H9 (cell line): Measurements from ENCODE around the gene JAG2. TPM values are rescaled to one million over a fixed set of nuclear protein-coding genes. Genes with fewer than 3 reads are reported as not detected.

Experiments
- DNase-seq: peaks from one replicate; pipeline ENCODE4 v3.0.0-alpha.2; 2017
- H2AFZ ChIP-seq: one replicate; pipeline ENCODE4 v1.6.1; 2013; ENCODE audit warnings: mild to moderate bottlenecking, low read length, control low read depth, moderate library complexity
- H2AK5ac ChIP-seq: 2 replicates; pipeline ENCODE4 v1.6.1; 2013; ENCODE audit warnings: low read length, control low read depth, mixed read lengths; ENCODE audit not compliant: insufficient read length
- H2BK120ac ChIP-seq: one replicate; pipeline ENCODE4 v1.6.1; 2013; ENCODE audit warnings: low read depth, mild to moderate bottlenecking, low read length, control low read depth, inconsistent platforms; ENCODE audit not compliant: poor library complexity, severe bottlenecking
- H2BK12ac ChIP-seq: 2 replicates; pipeline ENCODE4 v1.6.1; 2013; ENCODE audit warnings: low read length, control low read depth, mixed read lengths, low read depth; ENCODE audit not compliant: insufficient read length
- H2BK15ac ChIP-seq: 2 replicates; pipeline ENCODE4 v1.6.1; 2013; ENCODE audit warnings: low read depth, low read length, control low read depth
- H2BK20ac ChIP-seq: one replicate; pipeline ENCODE4 v1.6.1; 2013; ENCODE audit warnings: low read depth, mild to moderate bottlenecking, low read length, control low read depth, inconsistent platforms; ENCODE audit not compliant: poor library complexity, severe bottlenecking
- H2BK5ac ChIP-seq: 2 replicates; pipeline ENCODE4 v1.6.1; 2013; ENCODE audit warnings: low read length, control low read depth, mixed read lengths; ENCODE audit not compliant: insufficient read length
- H3K14ac ChIP-seq: 2 replicates; pipeline ENCODE4 v1.6.1; 2013; ENCODE audit warnings: low read length, control low read depth; ENCODE audit not compliant: insufficient read depth
- H3K18ac ChIP-seq: 2 replicates; pipeline ENCODE4 v1.6.1; 2013; ENCODE audit warnings: low read depth, mild to moderate bottlenecking, mixed read lengths, low read length, control low read depth; ENCODE audit not compliant: insufficient read length
- H3K23ac ChIP-seq: 2 replicates; pipeline ENCODE4 v1.6.1; 2013; ENCODE audit warnings: low read length, control low read depth, mixed read lengths, low read depth; ENCODE audit not compliant: insufficient read length
- H3K23me2 ChIP-seq: 2 replicates; pipeline ENCODE4 v1.6.1; 2013; ENCODE audit warnings: low read depth, mild to moderate bottlenecking, mixed read lengths, low read length, control low read depth; ENCODE audit not compliant: insufficient read length, poor library complexity, severe bottlenecking
- H3K27ac ChIP-seq: 2 replicates; pipeline ENCODE4 v1.5.1; 2013; ENCODE audit warnings: low read length, control low read depth, mixed read lengths, low read depth; ENCODE audit not compliant: insufficient read length
- H3K27me3 ChIP-seq: 2 replicates; pipeline ENCODE4 v1.6.1; 2013; ENCODE audit warnings: low read length, control low read depth, inconsistent platforms; ENCODE audit not compliant: insufficient read depth
- H3K4ac ChIP-seq: 2 replicates; pipeline ENCODE4 v1.6.1; 2013; ENCODE audit warnings: low read depth, mild to moderate bottlenecking, control low read depth, inconsistent platforms, low read length, moderate library complexity
- H3K4me1 ChIP-seq: 2 replicates; pipeline ENCODE4 v1.6.1; 2013; ENCODE audit warnings: low read length, control low read depth, inconsistent platforms; ENCODE audit not compliant: insufficient read depth
- H3K4me2 ChIP-seq: 2 replicates; pipeline ENCODE4 v1.6.1; 2013; ENCODE audit warnings: low read length, control low read depth, mixed read lengths; ENCODE audit not compliant: insufficient read length, insufficient read depth
- H3K56ac ChIP-seq: 2 replicates; pipeline ENCODE4 v1.6.1; 2013; ENCODE audit warnings: low read depth, mild to moderate bottlenecking, mixed read lengths, low read length, control low read depth; ENCODE audit not compliant: insufficient read length
- H3K79me1 ChIP-seq: 2 replicates; pipeline ENCODE4 v1.6.1; 2013; ENCODE audit warnings: low read depth, mild to moderate bottlenecking, moderate library complexity, low read length, control low read depth, inconsistent platforms; ENCODE audit not compliant: insufficient read depth, poor library complexity, severe bottlenecking
- H3K79me2 ChIP-seq: 2 replicates; pipeline ENCODE4 v1.6.1; 2013; ENCODE audit warnings: low read length, control low read depth, inconsistent platforms; ENCODE audit not compliant: insufficient read depth
- H3K9ac ChIP-seq: 2 replicates; pipeline ENCODE4 v1.6.1; 2013; ENCODE audit warnings: low read length, control low read depth, mixed read lengths; ENCODE audit not compliant: insufficient read length; ENCODE audit errors: extremely low read depth
- H3K9me3 ChIP-seq: one replicate; pipeline ENCODE4 v1.6.1; 2013; ENCODE audit warnings: low read depth, low read length, inconsistent platforms; ENCODE audit not compliant: control insufficient read depth
- H3T11ph ChIP-seq: one replicate; pipeline ENCODE4 v1.6.1; 2013; ENCODE audit warnings: mild to moderate bottlenecking, low read length, control low read depth, inconsistent platforms
- H4K20me1 ChIP-seq: one replicate; pipeline ENCODE4 v1.6.1; 2013; ENCODE audit not compliant: control insufficient read depth, insufficient read length, insufficient read depth
- H4K5ac ChIP-seq: 2 replicates; pipeline ENCODE4 v1.6.1; 2013; ENCODE audit warnings: low read depth, mild to moderate bottlenecking, mixed read lengths, low read length, control low read depth; ENCODE audit not compliant: insufficient read length
- H4K8ac ChIP-seq: replicated peaks from 2 replicates; pipeline ENCODE4 v1.6.1; 2013; ENCODE audit warnings: low read length, control low read depth, mixed read lengths, low read depth; ENCODE audit not compliant: insufficient read length
- H4K91ac ChIP-seq: 2 replicates; pipeline ENCODE4 v1.6.1; 2013; ENCODE audit warnings: low read depth, mild to moderate bottlenecking, moderate library complexity, mixed read lengths, low read length, control low read depth; ENCODE audit not compliant: insufficient read length
- H3K27ac Mint-ChIP-seq, 3 experiments: 2 replicates in 2 of 3; 3 replicates in 1 of 3; pipeline ENCODE4 v1.8.0; 2020 to 2021; ENCODE audit warnings: mixed read lengths in 3 of 3, mild to moderate bottlenecking in 1 of 3, moderate library complexity in 1 of 3
- H3K27me3 Mint-ChIP-seq: 2 replicates; pipeline ENCODE4 v1.8.0; 2021; ENCODE audit warnings: low read depth, mild to moderate bottlenecking, moderate library complexity, mixed read lengths
- H3K36me3 Mint-ChIP-seq, 3 experiments: 2 replicates in 2 of 3; 3 replicates in 1 of 3; pipeline ENCODE4 v1.8.0; 2020 to 2021; ENCODE audit warnings: low read depth in 3 of 3, mixed read lengths in 3 of 3; ENCODE audit not compliant: insufficient read depth in 1 of 3
- H3K4me1 Mint-ChIP-seq, 2 experiments: 2 replicates each; pipeline ENCODE4 v1.8.0; 2020; ENCODE audit warnings: mixed read lengths in 2 of 2
- H3K4me3 Mint-ChIP-seq, 2 experiments: 2 replicates in 1 of 2; 3 replicates in 1 of 2; pipeline ENCODE4 v1.8.0; 2020 to 2021; ENCODE audit warnings: mild to moderate bottlenecking in 2 of 2, mixed read lengths in 2 of 2, moderate library complexity in 1 of 2
- H3K9me3 Mint-ChIP-seq, 2 experiments: 2 replicates in 1 of 2; 3 replicates in 1 of 2; pipeline ENCODE4 v1.8.0; 2020; ENCODE audit warnings: mild to moderate bottlenecking in 2 of 2, mixed read lengths in 2 of 2, moderate library complexity in 1 of 2
- CTCF ChIP-seq: fragments of 200-600 bp; sonication (generic); conservative IDR thresholded peaks from 3 replicates; pipeline ENCODE4 v1.8.0; 2021; ENCODE audit warnings: antibody characterized with exemption, mild to moderate bottlenecking
- WGBS: extraction: QIAGEN DNeasy Blood & Tissue Kit; methylation state at CpG from one replicate; pipeline ENCODE4 v1.1.7; 2013; ENCODE audit warnings: missing lambda C conversion rate, low lambda C conversion rate, mixed read lengths; ENCODE audit not compliant: insufficient read length; ENCODE audit errors: extremely low coverage; 5-methylcytosine and 5-hydroxymethylcytosine counted together
- total RNA-seq: library from RNA; stranded (reverse); gene quantifications from 2 replicates; pipeline ENCODE4 v1.2.1, GENCODE V29; 2021

Gene JAG2
- total RNA-seq, 1 experiment from 2014 or later: 11.4 TPM

GRCh38 chr14:105201156-105201924, 32.8 kb upstream of the JAG2 start:
- WGBS: no CpG with 5 or more reads among the region's 28 CpGs

More at GRCh38 chr14:105201156-105201924, 32.8 kb upstream of the JAG2 start:
- no peak overlapping the region for H3K4me2 ChIP-seq
- no peak overlapping the region for H2AK5ac ChIP-seq
- no peak overlapping the region for H3K4ac ChIP-seq
- H3K56ac ChIP-seq: no peak overlapping the region
- DNase-seq: no peak
- Mint-ChIP-seq H3K4me3 (no peak overlapping the region), H3K27ac (no peak overlapping the region), H3K27me3 (peaks cover 28% of the 10 kb centered on the region), H3K36me3 (no peaks in the 10 kb centered on the region), H3K4me1 (peaks cover 0 to 3% of the 10 kb centered on the region in 2 experiments; a peak in 2 of 4 replicates), H3K9me3 (no peaks in the 10 kb centered on the region)
- H3K9ac ChIP-seq: no peak overlapping the region
- no peak overlapping the region for H2BK5ac ChIP-seq
- H4K8ac ChIP-seq: no peak overlapping the region
- H3K9me3 ChIP-seq: no peaks in the 10 kb centered on the region
- no peaks in the 10 kb centered on the region for H3K23me2 ChIP-seq
- H3K14ac ChIP-seq: no peak overlapping the region
- no peaks in the 10 kb centered on the region for H3K79me1 ChIP-seq
- H4K5ac ChIP-seq: no peak overlapping the region
- no peaks in the 10 kb centered on the region for H3K79me2 ChIP-seq
- H2BK12ac ChIP-seq: no peak overlapping the region
- no peak overlapping the region for H2BK20ac ChIP-seq
- H3T11ph ChIP-seq: no peak overlapping the region
- H3K27ac ChIP-seq: no peak overlapping the region
- H2BK120ac ChIP-seq: no peak overlapping the region
- no peak overlapping the region for H2AFZ ChIP-seq
- no peaks in the 10 kb centered on the region; the same call in 1 of the 2 replicates for H3K27me3 ChIP-seq
- H4K91ac ChIP-seq: no peak overlapping the region
- H4K20me1 ChIP-seq: no peaks in the 10 kb centered on the region
- peak; percentile 52 for TF ChIP-seq CTCF
- no peaks in the 10 kb centered on the region for H3K4me1 ChIP-seq
- no peak overlapping the region for H2BK15ac ChIP-seq
- H3K23ac ChIP-seq: no peak overlapping the region
- H3K18ac ChIP-seq: no peak overlapping the region
